ENCODE results near the gene ADSS1.

DNA sequence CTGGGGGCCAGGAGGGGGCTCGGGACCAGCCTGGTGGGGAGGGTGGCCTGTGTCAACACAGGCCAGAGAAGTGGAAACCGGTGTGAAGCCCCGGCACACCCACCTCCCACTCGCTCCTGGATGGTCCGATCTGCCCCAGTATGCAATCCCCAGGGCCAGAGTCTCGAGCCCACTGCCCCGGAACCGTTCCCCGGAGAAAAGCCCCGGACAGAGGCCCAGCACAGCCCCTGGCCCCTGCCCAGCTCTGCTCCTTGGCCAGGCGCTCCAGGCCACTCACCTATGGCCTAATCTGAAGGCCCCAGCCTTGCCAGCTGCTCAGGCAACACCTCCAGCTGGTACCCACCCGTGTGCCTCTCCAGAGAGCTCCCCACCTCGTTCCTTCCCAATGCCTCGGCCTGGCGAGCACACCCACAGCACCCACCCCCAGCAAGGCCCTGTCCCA is 53.8 kb downstream of the ADSS1 start:
- TF ChIP-seq, protein P1, sequence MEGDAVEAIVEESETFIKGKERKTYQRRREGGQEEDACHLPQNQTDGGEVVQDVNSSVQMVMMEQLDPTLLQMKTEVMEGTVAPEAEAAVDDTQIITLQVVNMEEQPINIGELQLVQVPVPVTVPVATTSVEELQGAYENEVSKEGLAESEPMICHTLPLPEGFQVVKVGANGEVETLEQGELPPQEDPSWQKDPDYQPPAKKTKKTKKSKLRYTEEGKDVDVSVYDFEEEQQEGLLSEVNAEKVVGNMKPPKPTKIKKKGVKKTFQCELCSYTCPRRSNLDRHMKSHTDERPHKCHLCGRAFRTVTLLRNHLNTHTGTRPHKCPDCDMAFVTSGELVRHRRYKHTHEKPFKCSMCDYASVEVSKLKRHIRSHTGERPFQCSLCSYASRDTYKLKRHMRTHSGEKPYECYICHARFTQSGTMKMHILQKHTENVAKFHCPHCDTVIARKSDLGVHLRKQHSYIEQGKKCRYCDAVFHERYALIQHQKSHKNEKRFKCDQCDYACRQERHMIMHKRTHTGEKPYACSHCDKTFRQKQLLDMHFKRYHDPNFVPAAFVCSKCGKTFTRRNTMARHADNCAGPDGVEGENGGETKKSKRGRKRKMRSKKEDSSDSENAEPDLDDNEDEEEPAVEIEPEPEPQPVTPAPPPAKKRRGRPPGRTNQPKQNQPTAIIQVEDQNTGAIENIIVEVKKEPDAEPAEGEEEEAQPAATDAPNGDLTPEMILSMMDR (IDR thresholded peaks at IDR 0.05), result no peak
- TF ChIP-seq POLR2AphosphoS5 (IDR thresholded peaks at IDR 0.05), result no peak

Data from transverse colon (tissue), 4 donors.